Stimulated activated CD8-positive, alpha-beta memory T cell treated with anti-CD3 and anti-CD28 coated beads, Interleukin-15, amount 100 ng/mL, for 4 hours (primary cell): Measurements from ENCODE around the gene TMCC1.

ENCODE experiments used
- DNase-seq, 2 donors: peaks; one replicate each; pipeline ENCODE4 v3.0.0-alpha.2; 2020; ENCODE audit warnings: low read depth in 2 of 2

TMCC1 gene

GRCh38 chr3:129623447-129624118 is 269.9 kb downstream of the TMCC1 start:
- DNase-seq: no peak

- DNase-seq: no peak
Observed at GRCh38 chr3:129622933-129623332, 270.6 kb downstream of the TMCC1 start.

- no peak for DNase-seq
Observed at GRCh38 chr3:129622226-129622874, 271.2 kb downstream of the TMCC1 start.

GRCh38 chr3:129621626-129622225 is 271.8 kb downstream of the TMCC1 start:
- DNase-seq: no peak

- DNase-seq: no peak
Observed at GRCh38 chr3:129620828-129621559, 272.5 kb downstream of the TMCC1 start.

GRCh38 chr3:129619726-129620162 is 273.8 kb downstream of the TMCC1 start:
- DNase-seq: no peak

GRCh38 chr3:129618901-129619671 is 274.4 kb downstream of the TMCC1 start:
- DNase-seq: no peak

GRCh38 chr3:129618186-129618820 is 275.2 kb downstream of the TMCC1 start:
- DNase-seq: no peak

- no peak for DNase-seq
Observed at GRCh38 chr3:129617381-129618185, 275.9 kb downstream of the TMCC1 start.

- DNase-seq: no peak
Observed at GRCh38 chr3:129616713-129617112, 276.8 kb downstream of the TMCC1 start.

- no peak for DNase-seq
Observed at GRCh38 chr3:129616291-129616690, 277.2 kb downstream of the TMCC1 start.

GRCh38 chr3:129615751-129616281 is 277.7 kb downstream of the TMCC1 start:
- DNase-seq: no peak

- DNase-seq: no peak
Observed at GRCh38 chr3:129614927-129615363, 278.6 kb downstream of the TMCC1 start.

- DNase-seq: no peak
Observed at GRCh38 chr3:129614435-129614834, 279.1 kb downstream of the TMCC1 start.

- DNase-seq: no peak
Observed at GRCh38 chr3:129613367-129613740, 280.2 kb downstream of the TMCC1 start.

GRCh38 chr3:129612534-129613366 is 280.8 kb downstream of the TMCC1 start:
- no peak for DNase-seq

- no peak for DNase-seq
Observed at GRCh38 chr3:129611812-129612533, 281.5 kb downstream of the TMCC1 start.

- no peak for DNase-seq
Observed at GRCh38 chr3:129611446-129611800, 282.1 kb downstream of the TMCC1 start.
